Raji (cell line): ENCODE data around the gene MSTN.

Source experiments
- POLR2A ChIP-seq: IDR thresholded peaks from 2 replicates; pipeline ENCODE4 v1.6.1; 2011; ENCODE audit warnings: low read depth, low read length, control low read depth; ENCODE audit not compliant: insufficient read depth

The MSTN gene

GRCh38 chr2:190062601-190063000 is at the start of gene MSTN:
Gene MSTN (minus strand): TSS chr2:190062729. CDS start chr2:190062596, 133 bp downstream.
- TF ChIP-seq POLR2A = no peak

GRCh38 chr2:190111166-190111565 is 48.6 kb upstream of the MSTN start:
- TF ChIP-seq POLR2A = no peak

- no peak for TF ChIP-seq POLR2A
Measured at GRCh38 chr2:190110699-190111098, 48.2 kb upstream of the MSTN start.

GRCh38 chr2:190110131-190110530 is 47.6 kb upstream of the MSTN start:
- no peak for TF ChIP-seq POLR2A

- TF ChIP-seq POLR2A = no peak
Measured at GRCh38 chr2:190107409-190107808, 44.9 kb upstream of the MSTN start.

GRCh38 chr2:190106783-190107182 is 44.3 kb upstream of the MSTN start:
- no peak for TF ChIP-seq POLR2A

GRCh38 chr2:190105554-190105953 is 43.0 kb upstream of the MSTN start:
- TF ChIP-seq POLR2A = no peak

- TF ChIP-seq POLR2A = no peak
Measured at GRCh38 chr2:190103144-190103543, 40.6 kb upstream of the MSTN start.

GRCh38 chr2:190099890-190100697 is 37.6 kb upstream of the MSTN start:
- TF ChIP-seq POLR2A = no peak

- TF ChIP-seq POLR2A = no peak
Measured at GRCh38 chr2:190098851-190099250, 36.3 kb upstream of the MSTN start.

- no peak for TF ChIP-seq POLR2A
Measured at GRCh38 chr2:190097115-190097514, 34.6 kb upstream of the MSTN start.

- no peak for TF ChIP-seq POLR2A
Measured at GRCh38 chr2:190094316-190094871, 31.9 kb upstream of the MSTN start.

GRCh38 chr2:190093793-190094192 is 31.3 kb upstream of the MSTN start:
- TF ChIP-seq POLR2A = no peak

- no peak for TF ChIP-seq POLR2A
Measured at GRCh38 chr2:190090148-190090547, 27.6 kb upstream of the MSTN start.

GRCh38 chr2:190088917-190089316 is 26.4 kb upstream of the MSTN start:
- TF ChIP-seq POLR2A = no peak

GRCh38 chr2:190084704-190085103 is 22.2 kb upstream of the MSTN start:
- TF ChIP-seq POLR2A = no peak

- TF ChIP-seq POLR2A = no peak
Measured at GRCh38 chr2:190082118-190082517, 19.6 kb upstream of the MSTN start.

- no peak for TF ChIP-seq POLR2A
Measured at GRCh38 chr2:190080527-190081049, 18.1 kb upstream of the MSTN start.
